H1 (cell line): ENCODE data around the gene SUCLG2. TPM values are rescaled to one million over a fixed set of nuclear protein-coding genes. Genes with fewer than 3 reads are reported as not detected.

ENCODE experiments used
- YY1 ChIP-seq: IDR thresholded peaks from 2 replicates; pipeline ENCODE4 v1.6.1; 2011; ENCODE audit warnings: low read depth, mild to moderate bottlenecking, low read length
- polyA plus RNA-seq, 7 experiments: library from polyadenylated mRNA; depleted of rRNA in 3 of 7; stranded (reverse) in 5 of 7; unstranded in 2 of 7; fragments of >200 nt in 5 of 7; fragments of 200-250 nt in 2 of 7; gene quantifications; 1 replicate in 5 of 7; 2 replicates in 1 of 7; 4 replicates in 1 of 7; pipeline versions ENCODE4 v1.2.1 to v1.2.3, GENCODE V29; 2011 to 2013; ENCODE audit warnings: missing spikeins in 2 of 7, mixed read lengths in 2 of 7
- total RNA-seq: library from RNA; stranded (reverse); fragmentation: NEBNext Ultra II Directional; extraction: Animal tissue kit (Norgen Biotek cat#: 25700); gene quantifications from 2 replicates; pipeline ENCODE4 v1.2.1, GENCODE V29; 2021

SUCLG2 gene
- total and polyA plus RNA-seq, 2 of the 8 experiments (the other 6 are each of a cell fraction or from before 2014, with no cell fraction given): 12.9 to 46.2 TPM

DNA sequence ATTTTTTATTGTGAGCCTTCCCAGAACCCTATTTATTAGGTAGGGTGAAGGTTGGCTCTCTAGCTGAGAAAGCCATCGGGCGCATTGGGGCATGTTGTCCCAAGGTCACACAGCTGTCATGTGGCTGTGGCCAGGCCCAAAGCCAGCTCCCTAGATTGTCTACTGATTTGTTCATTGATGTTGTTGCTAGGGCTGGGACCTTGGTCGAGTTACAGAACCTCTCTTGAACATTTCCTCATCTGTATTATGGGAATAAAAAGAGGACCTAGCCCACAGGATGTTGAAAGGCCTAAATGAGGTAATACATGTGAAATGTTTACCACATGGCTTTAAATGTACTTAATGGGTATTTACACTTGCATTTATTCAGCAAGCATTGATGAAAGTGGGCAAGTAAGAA lies 252.5 kb downstream of the SUCLG2 start (continued):
- TF ChIP-seq YY1: no peak
